A549 (cell line): ENCODE data around the gene MGMT.

ENCODE experiments used
- BHLHE40 ChIP-seq: IDR thresholded peaks from 2 replicates; pipeline ENCODE4 v1.6.1; 2012; ENCODE audit warnings: low read depth, low read length, inconsistent platforms
- CEBPB ChIP-seq, 2 experiments: fragments of >200 bp in 1 of 2; sonication (Bioruptor Twin) in 1 of 2; formaldehyde crosslinking in 1 of 2; IDR thresholded peaks; 2 replicates each; pipeline ENCODE4 v1.6.1; 2012 to 2016
- EP300 ChIP-seq, 2 experiments: fragments of >200 bp; sonication (Bioruptor Twin); formaldehyde crosslinking; IDR thresholded peaks; 2 replicates in 1 of 2; 3 replicates in 1 of 2; pipeline ENCODE4 v1.6.1; 2016 to 2017
- FOSL2 ChIP-seq, 2 experiments: fragments of 450-650 bp in 1 of 2; fragments of >200 bp in 1 of 2; sonication (Bioruptor Twin) in 1 of 2; formaldehyde crosslinking; IDR thresholded peaks; 2 replicates each; pipeline versions ENCODE4 v1.5.0 to v1.6.1; 2016 to 2020; ENCODE audit warnings: mild to moderate bottlenecking in 1 of 2, moderate library complexity in 1 of 2
- FOXS1 ChIP-seq: fragments of 250-450 bp; sonication (Bioruptor Pico); IDR thresholded peaks from 2 replicates; pipeline ENCODE4 v1.5.0; 2020; ENCODE audit warnings: mild to moderate bottlenecking, moderate library complexity
- JUN ChIP-seq, 2 experiments: fragments of >200 bp; sonication (Bioruptor Twin); formaldehyde crosslinking; IDR thresholded peaks; 2 replicates in 1 of 2; 3 replicates in 1 of 2; pipeline ENCODE4 v1.6.1; 2016 to 2017
- PBX3 ChIP-seq: IDR thresholded peaks from 2 replicates; pipeline ENCODE4 v1.6.1; 2012
- POLR2A ChIP-seq: IDR thresholded peaks from 2 replicates; pipeline ENCODE4 v1.6.1; 2012; ENCODE audit warnings: mild to moderate bottlenecking, low read length
- POLR2AphosphoS2 ChIP-seq: conservative IDR thresholded peaks from 2 replicates; pipeline ENCODE4 v1.6.1; 2012; ENCODE audit warnings: low read length, improper control_type of control experiment, inconsistent platforms
- RFX5 ChIP-seq: fragments of 450-650 bp; IDR thresholded peaks from 2 replicates; pipeline ENCODE4 v1.7.1; 2014; ENCODE audit warnings: antibody characterized with exemption, mild to moderate bottlenecking, moderate library complexity
- TF ChIP-seq, protein P1 (sequence below): IDR thresholded peaks from 2 replicates; pipeline ENCODE4 v1.6.1; 2012
- TF ChIP-seq, protein P2 (sequence below): fragments of >200 bp; sonication (Bioruptor Twin); formaldehyde crosslinking; IDR thresholded peaks from 3 replicates; pipeline ENCODE4 v1.5.1; 2016
- TF ChIP-seq, protein P3 (sequence below): fragments of 200-600 bp; sonication (generic); IDR thresholded peaks from 2 replicates; pipeline ENCODE4 v1.6.1; 2016; ENCODE audit warnings: antibody characterized with exemption, mild to moderate bottlenecking, moderate library complexity

- TF ChIP-seq EP300 (IDR thresholded peaks at IDR 0.05) = no peak
- TF ChIP-seq, protein P1, sequence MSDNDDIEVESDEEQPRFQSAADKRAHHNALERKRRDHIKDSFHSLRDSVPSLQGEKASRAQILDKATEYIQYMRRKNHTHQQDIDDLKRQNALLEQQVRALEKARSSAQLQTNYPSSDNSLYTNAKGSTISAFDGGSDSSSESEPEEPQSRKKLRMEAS = no peak
- TF ChIP-seq, protein P2, sequence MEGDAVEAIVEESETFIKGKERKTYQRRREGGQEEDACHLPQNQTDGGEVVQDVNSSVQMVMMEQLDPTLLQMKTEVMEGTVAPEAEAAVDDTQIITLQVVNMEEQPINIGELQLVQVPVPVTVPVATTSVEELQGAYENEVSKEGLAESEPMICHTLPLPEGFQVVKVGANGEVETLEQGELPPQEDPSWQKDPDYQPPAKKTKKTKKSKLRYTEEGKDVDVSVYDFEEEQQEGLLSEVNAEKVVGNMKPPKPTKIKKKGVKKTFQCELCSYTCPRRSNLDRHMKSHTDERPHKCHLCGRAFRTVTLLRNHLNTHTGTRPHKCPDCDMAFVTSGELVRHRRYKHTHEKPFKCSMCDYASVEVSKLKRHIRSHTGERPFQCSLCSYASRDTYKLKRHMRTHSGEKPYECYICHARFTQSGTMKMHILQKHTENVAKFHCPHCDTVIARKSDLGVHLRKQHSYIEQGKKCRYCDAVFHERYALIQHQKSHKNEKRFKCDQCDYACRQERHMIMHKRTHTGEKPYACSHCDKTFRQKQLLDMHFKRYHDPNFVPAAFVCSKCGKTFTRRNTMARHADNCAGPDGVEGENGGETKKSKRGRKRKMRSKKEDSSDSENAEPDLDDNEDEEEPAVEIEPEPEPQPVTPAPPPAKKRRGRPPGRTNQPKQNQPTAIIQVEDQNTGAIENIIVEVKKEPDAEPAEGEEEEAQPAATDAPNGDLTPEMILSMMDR = no peak
- TF ChIP-seq PBX3 = no peak
- no peak for TF ChIP-seq CEBPB (IDR thresholded peaks at IDR 0.05)
- TF ChIP-seq POLR2AphosphoS2 = no peak
- TF ChIP-seq JUN (IDR thresholded peaks at IDR 0.05) = no peak
- no peak for TF ChIP-seq BHLHE40
- TF ChIP-seq FOSL2 (IDR thresholded peaks at IDR 0.05) = no peak
- TF ChIP-seq FOSL2 (CRISPR knock-in tag; IDR thresholded peaks at IDR 0.05) = no peak
- no peak for TF ChIP-seq POLR2A
- TF ChIP-seq, protein P3, sequence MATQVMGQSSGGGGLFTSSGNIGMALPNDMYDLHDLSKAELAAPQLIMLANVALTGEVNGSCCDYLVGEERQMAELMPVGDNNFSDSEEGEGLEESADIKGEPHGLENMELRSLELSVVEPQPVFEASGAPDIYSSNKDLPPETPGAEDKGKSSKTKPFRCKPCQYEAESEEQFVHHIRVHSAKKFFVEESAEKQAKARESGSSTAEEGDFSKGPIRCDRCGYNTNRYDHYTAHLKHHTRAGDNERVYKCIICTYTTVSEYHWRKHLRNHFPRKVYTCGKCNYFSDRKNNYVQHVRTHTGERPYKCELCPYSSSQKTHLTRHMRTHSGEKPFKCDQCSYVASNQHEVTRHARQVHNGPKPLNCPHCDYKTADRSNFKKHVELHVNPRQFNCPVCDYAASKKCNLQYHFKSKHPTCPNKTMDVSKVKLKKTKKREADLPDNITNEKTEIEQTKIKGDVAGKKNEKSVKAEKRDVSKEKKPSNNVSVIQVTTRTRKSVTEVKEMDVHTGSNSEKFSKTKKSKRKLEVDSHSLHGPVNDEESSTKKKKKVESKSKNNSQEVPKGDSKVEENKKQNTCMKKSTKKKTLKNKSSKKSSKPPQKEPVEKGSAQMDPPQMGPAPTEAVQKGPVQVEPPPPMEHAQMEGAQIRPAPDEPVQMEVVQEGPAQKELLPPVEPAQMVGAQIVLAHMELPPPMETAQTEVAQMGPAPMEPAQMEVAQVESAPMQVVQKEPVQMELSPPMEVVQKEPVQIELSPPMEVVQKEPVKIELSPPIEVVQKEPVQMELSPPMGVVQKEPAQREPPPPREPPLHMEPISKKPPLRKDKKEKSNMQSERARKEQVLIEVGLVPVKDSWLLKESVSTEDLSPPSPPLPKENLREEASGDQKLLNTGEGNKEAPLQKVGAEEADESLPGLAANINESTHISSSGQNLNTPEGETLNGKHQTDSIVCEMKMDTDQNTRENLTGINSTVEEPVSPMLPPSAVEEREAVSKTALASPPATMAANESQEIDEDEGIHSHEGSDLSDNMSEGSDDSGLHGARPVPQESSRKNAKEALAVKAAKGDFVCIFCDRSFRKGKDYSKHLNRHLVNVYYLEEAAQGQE = no peak
- TF ChIP-seq FOXS1 (CRISPR knock-in tag) = no peak
- TF ChIP-seq RFX5 = no peak
Measured at GRCh38 chr10:129494176-129494575, 27.1 kb downstream of the MGMT start.
